Neural cell (in vitro differentiated cells): ENCODE data around the gene NSA2.

ENCODE experiments used
- CTCF ChIP-seq: fragments of 450-650 bp; IDR thresholded peaks from 2 replicates; pipeline ENCODE4 v1.5.1; 2014; ENCODE audit warnings: antibody characterized with exemption, mild to moderate bottlenecking, moderate library complexity; ENCODE audit not compliant: poor library complexity, severe bottlenecking
- EP300 ChIP-seq: fragments of 450-650 bp; conservative IDR thresholded peaks from 2 replicates; pipeline ENCODE4 v1.6.1; 2014; ENCODE audit warnings: antibody characterized with exemption, mild to moderate bottlenecking, moderate library complexity; ENCODE audit not compliant: poor library complexity, severe bottlenecking
- EZH2 ChIP-seq: fragments of 200-600, 300-800 bp; shearing (Covaris generic), sonication (generic); IDR thresholded peaks from 2 replicates; pipeline ENCODE4 v1.6.1; 2014; ENCODE audit warnings: antibody characterized with exemption, low read length, borderline replicate concordance, mild to moderate bottlenecking; ENCODE audit not compliant: insufficient read depth, poor library complexity, severe bottlenecking
- MXI1 ChIP-seq: fragments of 450-650 bp; conservative IDR thresholded peaks from 2 replicates; pipeline ENCODE4 v1.6.1; 2014; ENCODE audit warnings: antibody characterized with exemption, mild to moderate bottlenecking; ENCODE audit not compliant: poor library complexity, severe bottlenecking
- POLR2AphosphoS5 ChIP-seq: IDR thresholded peaks from 2 replicates; pipeline ENCODE4 v1.6.1; 2012
- RAD21 ChIP-seq: fragments of 450-650 bp; conservative IDR thresholded peaks from 2 replicates; pipeline ENCODE4 v1.6.1; 2014; ENCODE audit warnings: antibody characterized with exemption, mild to moderate bottlenecking, moderate library complexity
- REST ChIP-seq: IDR thresholded peaks from 2 replicates; pipeline ENCODE4 v1.6.1; 2012; ENCODE audit warnings: borderline replicate concordance
- SMC3 ChIP-seq: fragments of 450-650 bp; conservative IDR thresholded peaks from 2 replicates; pipeline ENCODE4 v1.6.1; 2014; ENCODE audit warnings: antibody characterized with exemption, mild to moderate bottlenecking, moderate library complexity; ENCODE audit not compliant: poor library complexity

- no peak for TF ChIP-seq CTCF
- TF ChIP-seq RAD21: no peak
- no peak for TF ChIP-seq EZH2
- TF ChIP-seq EP300: no peak
- no peak for TF ChIP-seq POLR2AphosphoS5
- TF ChIP-seq REST: no peak
- TF ChIP-seq MXI1: no peak
- TF ChIP-seq SMC3: no peak
Measured at GRCh38 chr5:74761241-74761640, 5.8 kb upstream of the NSA2 start.
